Body of pancreas (tissue), 4 donors: Measurements from ENCODE around the gene RNF39. TPM values are rescaled to one million over a fixed set of nuclear protein-coding genes. Genes with fewer than 3 reads are reported as not detected.

Experiments used
- ATAC-seq: fragments of 150-250 bp; one replicate; pipeline ENCODE4 v1.9.1; 2016
- DNase-seq, 4 donors: peaks; one replicate each; pipeline ENCODE4 v3.0.0-alpha.2; 2019
- H3K27ac ChIP-seq, 4 donors: fragments of 200-600 bp; sonication (generic); 1 replicate in 3 of 4; 2 replicates in 1 of 4; pipeline versions ENCODE4 v1.5.1 to v1.6.1; 2016 to 2019; ENCODE audit warnings: mild to moderate bottlenecking in 1 of 4, mixed read lengths in 1 of 4, moderate library complexity in 1 of 4
- H3K27me3 ChIP-seq, 2 donors: fragments of 200-600 bp; sonication (generic); one replicate each; pipeline ENCODE4 v1.6.0; 2016; ENCODE audit warnings: mild to moderate bottlenecking in 1 of 2
- H3K36me3 ChIP-seq, 2 donors: fragments of 200-600 bp; sonication (generic); replicated peaks in 1 of 2; 2 replicates each; pipeline ENCODE4 v1.5.1; 2016; ENCODE audit warnings: low read depth in 2 of 2; ENCODE audit not compliant: insufficient read depth in 1 of 2
- H3K4me1 ChIP-seq: fragments of 200-600 bp; sonication (generic); one replicate; pipeline ENCODE4 v1.6.0; 2016
- H3K4me3 ChIP-seq, 2 donors: fragments of 200-600 bp; sonication (generic); 1 replicate in 1 of 2; 2 replicates in 1 of 2; pipeline ENCODE4 v1.5.1; 2016 to 2019
- H3K9me3 ChIP-seq, 3 donors: fragments of 200-600 bp; sonication (generic); 1 replicate in 2 of 3; 2 replicates in 1 of 3; pipeline ENCODE4 v1.5.1; 2016
- POLR2A ChIP-seq, 3 donors: fragments of 450-650 bp; IDR thresholded peaks; one replicate each; pipeline ENCODE4 v1.6.1; 2016; ENCODE audit warnings: antibody characterized with exemption in 3 of 3, mild to moderate bottlenecking in 2 of 3
- WGBS, 2 donors: methylation state at CpG; one replicate each; pipeline ENCODE4 v1.1.5; 2017; 5-methylcytosine and 5-hydroxymethylcytosine counted together
- intact Hi-C: fragments of 100-400 bp; cut with DNase I; formaldehyde crosslinking; loops from one replicate; pipeline ENCODE4 v1.15.1; 2023
- total RNA-seq, 2 donors: library from RNA; depleted of rRNA; stranded (reverse); fragments of >200 nt; gene quantifications; one replicate each; pipeline ENCODE4 v1.1.0, GENCODE V29; 2016
- TF ChIP-seq, protein P1 (sequence below), 7 experiments: fragments of 450-650 bp in 4 of 7; fragments of 200-600 bp in 3 of 7; sonication (generic) in 3 of 7; IDR thresholded peaks; one replicate each; pipeline ENCODE4 v1.5.1; 2016 to 2019; ENCODE audit warnings: antibody characterized with exemption in 7 of 7

The RNF39 gene
- total RNA-seq, 2 donors from 2014 or later = 1.6 TPM; not detected in 1

DNA sequence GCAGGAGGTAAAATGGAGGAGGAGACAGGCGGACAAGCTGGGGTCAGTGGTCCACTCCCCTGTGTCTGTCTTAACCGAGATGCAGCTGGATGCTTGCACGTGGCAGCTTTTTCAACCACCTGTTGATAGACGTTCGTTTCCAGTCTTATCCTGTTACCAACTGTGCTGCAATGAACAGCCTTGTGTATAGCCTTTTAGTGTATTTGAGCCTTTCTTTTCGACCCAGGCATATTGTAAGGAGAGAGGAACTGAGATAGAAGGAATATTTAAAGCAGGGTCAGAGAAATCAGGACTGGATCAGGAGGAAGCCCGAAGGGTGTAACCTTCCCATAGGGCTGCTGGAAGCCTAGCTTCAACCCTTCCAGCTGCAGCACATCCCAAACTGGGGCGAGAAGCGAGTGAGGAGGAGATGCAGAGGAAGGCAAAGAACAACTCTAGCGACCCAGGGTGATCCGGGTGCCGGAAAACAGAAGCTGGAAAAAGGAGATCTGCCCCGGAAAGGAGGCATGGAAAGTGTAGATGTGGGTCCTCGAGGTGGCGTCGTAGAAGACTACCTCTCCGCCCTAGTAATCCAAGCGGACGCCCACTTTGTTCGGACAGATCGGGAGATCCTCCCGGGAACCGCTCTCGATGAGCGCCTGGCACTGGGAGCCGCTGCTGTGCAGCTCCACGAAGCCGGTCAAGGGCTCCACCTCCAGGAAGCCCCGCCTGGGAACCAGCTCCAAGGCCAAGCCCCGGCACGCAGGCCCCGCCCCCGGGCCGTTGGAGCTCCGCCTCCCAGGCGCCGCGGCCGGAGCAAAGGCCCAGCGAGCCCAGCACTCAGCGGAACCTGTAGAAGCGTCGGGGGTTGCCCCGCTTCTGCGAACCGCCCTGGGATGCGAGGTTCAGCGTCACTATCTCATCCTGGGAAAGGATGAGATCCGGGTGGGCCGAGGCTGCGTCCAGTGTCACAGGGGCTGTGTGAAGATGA, 26.2 kb upstream of the RNF39 start:
- WGBS, 2 donors = 1 to 2% methylated on average over 24 to 49 of the region's 51 CpGs

DNA sequence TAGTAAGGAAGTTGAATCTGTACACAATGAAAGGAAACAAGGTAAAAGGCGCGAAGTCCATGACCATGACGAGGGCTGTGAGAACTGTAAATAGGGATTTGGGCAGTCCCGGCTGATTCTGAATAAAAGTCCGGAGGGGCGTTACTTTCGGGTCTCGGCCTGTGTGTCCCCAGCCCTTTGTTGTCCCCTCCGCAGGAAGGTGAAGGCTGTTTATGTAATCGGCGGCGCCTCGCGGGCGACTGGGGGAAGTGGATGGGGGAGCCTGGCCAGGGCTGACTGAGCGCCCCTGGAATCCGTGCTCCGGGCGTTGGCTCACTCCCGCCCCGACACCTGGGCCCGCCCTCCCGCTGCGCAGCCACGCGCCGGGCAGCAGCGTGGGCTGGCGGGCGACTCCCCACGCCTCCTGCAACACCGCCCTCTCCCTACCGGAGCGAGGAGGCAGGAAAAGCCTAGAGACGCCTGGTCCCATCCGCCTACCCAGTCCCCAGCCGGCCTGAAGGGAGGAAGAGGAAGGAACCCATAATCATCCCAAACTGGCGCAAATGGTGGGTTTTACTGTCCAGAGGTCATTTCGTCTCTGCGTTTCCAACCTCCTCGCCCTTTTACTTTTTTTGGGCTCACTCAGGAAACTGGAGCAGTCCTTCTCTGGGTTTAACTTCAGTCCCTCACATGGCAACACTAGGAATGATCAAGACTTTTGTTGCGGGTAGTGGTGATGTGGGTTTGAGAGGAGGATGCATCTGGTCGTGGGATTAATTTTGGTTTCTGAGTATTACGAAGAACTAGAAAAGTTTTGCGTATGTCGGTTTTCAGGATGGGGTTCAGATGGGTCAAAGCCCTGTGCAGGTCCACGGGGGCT, 25.2 kb upstream of the RNF39 start:
- no peaks in the 10 kb centered on the region for H3K36me3 ChIP-seq
- H3K27ac ChIP-seq = peak overlapping the region in 2 of 4 donors; percentile 0 to 30
- no peaks in the 10 kb centered on the region for H3K27me3 ChIP-seq
- H3K4me3 ChIP-seq = peak overlapping the region in 1 of 2 donors; percentile 18
- 2 to 4% methylated on average over 18 to 47 of the region's 47 CpGs for WGBS, 2 donors
- peaks cover 36% of the 10 kb centered on the region for H3K4me1 ChIP-seq
- DNase-seq = peak; percentile 53 to 72 (median 58)
- TF ChIP-seq, protein P1, sequence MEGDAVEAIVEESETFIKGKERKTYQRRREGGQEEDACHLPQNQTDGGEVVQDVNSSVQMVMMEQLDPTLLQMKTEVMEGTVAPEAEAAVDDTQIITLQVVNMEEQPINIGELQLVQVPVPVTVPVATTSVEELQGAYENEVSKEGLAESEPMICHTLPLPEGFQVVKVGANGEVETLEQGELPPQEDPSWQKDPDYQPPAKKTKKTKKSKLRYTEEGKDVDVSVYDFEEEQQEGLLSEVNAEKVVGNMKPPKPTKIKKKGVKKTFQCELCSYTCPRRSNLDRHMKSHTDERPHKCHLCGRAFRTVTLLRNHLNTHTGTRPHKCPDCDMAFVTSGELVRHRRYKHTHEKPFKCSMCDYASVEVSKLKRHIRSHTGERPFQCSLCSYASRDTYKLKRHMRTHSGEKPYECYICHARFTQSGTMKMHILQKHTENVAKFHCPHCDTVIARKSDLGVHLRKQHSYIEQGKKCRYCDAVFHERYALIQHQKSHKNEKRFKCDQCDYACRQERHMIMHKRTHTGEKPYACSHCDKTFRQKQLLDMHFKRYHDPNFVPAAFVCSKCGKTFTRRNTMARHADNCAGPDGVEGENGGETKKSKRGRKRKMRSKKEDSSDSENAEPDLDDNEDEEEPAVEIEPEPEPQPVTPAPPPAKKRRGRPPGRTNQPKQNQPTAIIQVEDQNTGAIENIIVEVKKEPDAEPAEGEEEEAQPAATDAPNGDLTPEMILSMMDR (IDR thresholded peaks at IDR 0.05) = peak in 2 of 7 experiments; percentile 0 to 27
- TF ChIP-seq POLR2A (IDR thresholded peaks at IDR 0.05) = peak in 1 of 3 donors; percentile 28
- H3K9me3 ChIP-seq = no peaks in the 10 kb centered on the region
- intact Hi-C loops = no loop called here
- ATAC-seq = peak; percentile 48

More for the DNA sequence above, 26.2 kb upstream of the RNF39 start:
- DNase-seq (peak; percentile 89 to 95 (median 94)), ATAC-seq (peak; percentile 91)
- TF ChIP-seq, protein P1 (IDR thresholded peaks at IDR 0.05) = peak in 2 of 7 experiments; percentile 6 to 9
- peak; percentile 38 to 78 (median 73) for TF ChIP-seq POLR2A (IDR thresholded peaks at IDR 0.05)
- no peaks in the 10 kb centered on the region for H3K27me3 ChIP-seq
- peaks cover 36% of the 10 kb centered on the region for H3K4me1 ChIP-seq
- H3K9me3 ChIP-seq = no peaks in the 10 kb centered on the region
- H3K27ac ChIP-seq = peak overlapping the region in 3 of 4 donors; percentile 34 to 54 (median 37)
- intact Hi-C loops = no loop called here
- no peaks in the 10 kb centered on the region for H3K36me3 ChIP-seq
- no peak overlapping the region for H3K4me3 ChIP-seq

DNA sequence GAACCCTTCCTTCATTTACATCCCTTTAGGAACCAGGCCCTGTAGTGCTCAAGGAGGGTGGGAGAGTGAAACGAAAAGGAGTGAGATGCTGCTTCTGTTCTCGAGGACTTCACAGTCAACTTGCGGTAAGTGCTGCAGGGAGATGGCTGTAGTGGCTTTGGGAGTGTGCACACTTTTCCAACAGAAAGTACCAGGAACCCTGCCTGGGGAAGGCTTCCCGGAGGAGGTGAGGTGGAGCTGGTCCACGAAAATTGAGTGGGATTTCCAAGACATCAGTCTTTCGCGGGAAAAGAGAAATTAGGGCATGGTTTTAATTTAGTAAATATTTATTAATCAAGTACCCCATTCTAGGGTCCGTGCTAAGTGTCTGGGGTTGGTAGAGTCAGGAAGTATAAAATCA, 24.6 kb upstream of the RNF39 start:
- no peaks in the 10 kb centered on the region for H3K9me3 ChIP-seq
- ATAC-seq (no peak), DNase-seq (no peak)
- no peaks in the 10 kb centered on the region for H3K27me3 ChIP-seq
- 39 to 48% methylated on average over 8 of the region's 8 CpGs for WGBS, 2 donors
- no peak overlapping the region for H3K4me3 ChIP-seq
- no peak overlapping the region for H3K27ac ChIP-seq
- peaks cover 36% of the 10 kb centered on the region for H3K4me1 ChIP-seq
- H3K36me3 ChIP-seq = no peaks in the 10 kb centered on the region
- TF ChIP-seq, protein P1 (IDR thresholded peaks at IDR 0.05) = no peak
- TF ChIP-seq POLR2A (IDR thresholded peaks at IDR 0.05) = no peak
- intact Hi-C loops = no loop called here

DNA sequence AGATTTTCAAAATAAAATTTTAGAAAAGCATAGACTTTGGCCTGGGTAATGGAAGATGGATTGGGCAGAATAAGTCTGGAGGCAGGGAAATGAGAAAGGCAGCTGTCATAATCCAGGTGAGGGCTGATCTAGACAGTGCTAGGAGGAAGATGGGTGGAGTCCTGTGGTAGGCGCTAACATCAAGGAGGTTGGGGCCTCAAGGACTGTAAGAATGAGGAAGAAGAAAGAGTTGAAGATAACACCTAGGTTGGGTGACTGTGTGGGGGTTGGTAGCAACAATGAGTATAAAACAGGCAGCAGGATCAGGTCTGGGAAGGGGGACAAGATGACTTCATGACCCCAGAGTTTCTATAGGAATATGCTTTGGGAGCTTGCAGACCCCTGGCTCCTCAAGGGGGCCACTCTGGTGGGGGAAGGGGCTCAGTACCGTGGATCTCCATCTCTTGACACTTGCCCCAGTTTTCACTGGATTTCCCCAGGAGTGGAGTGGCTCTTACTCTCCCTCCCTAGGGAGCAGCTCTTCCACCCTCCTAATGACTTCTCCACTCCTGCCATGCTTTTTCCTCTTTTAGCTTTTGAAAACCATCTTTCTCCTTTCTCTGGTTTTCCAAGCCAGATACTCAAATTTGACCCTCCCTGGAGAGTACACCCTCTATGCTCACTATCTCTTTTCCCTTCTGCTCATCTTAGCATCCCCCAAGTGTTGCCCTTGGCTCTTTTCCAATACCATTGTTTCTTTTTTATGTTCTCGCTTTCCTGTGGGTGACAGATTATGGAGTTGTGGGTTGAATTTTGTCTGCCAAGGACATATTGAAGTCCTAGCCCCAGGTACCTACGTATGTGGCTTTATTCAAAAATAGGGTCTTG, 22.6 kb upstream of the RNF39 start:
- Histone ChIP-seq H3K9me3 (no peaks in the 10 kb centered on the region), H3K4me3 (no peak overlapping the region), H3K36me3 (no peaks in the 10 kb centered on the region), H3K27me3 (no peaks in the 10 kb centered on the region), H3K4me1 (peaks cover 29% of the 10 kb centered on the region), H3K27ac (no peak overlapping the region)
- TF ChIP-seq, protein P1 (IDR thresholded peaks at IDR 0.05) = no peak
- no peak for TF ChIP-seq POLR2A (IDR thresholded peaks at IDR 0.05)
- WGBS, 2 donors = 63 to 71% methylated on average over 4 of the region's 4 CpGs
- DNase-seq (no peak), ATAC-seq (no peak)
- intact Hi-C loops = no loop called here
